Mesenteric fat pad (tissue), 1 donor: Measurements from ENCODE around the gene OR8H2. TPM values are rescaled to one million over a fixed set of nuclear protein-coding genes. Genes with fewer than 3 reads are reported as not detected.
"Not testable (repeated sequence)": the region's sequence is repeated elsewhere in the genome, so short reads cannot be mapped to it uniquely, and the experiment has no call there.

Experiments used
- DNase-seq: peaks from one replicate; pipeline ENCODE4 v3.0.0-alpha.2; 2020; ENCODE audit warnings: low spot score
- long read RNA-seq: library from polyadenylated mRNA; unstranded; transcript quantifications from one replicate; pipeline ENCODE4 v2.0.0, GENCODE V29; 2020
- total RNA-seq: library from RNA; stranded (reverse); fragmentation: NEBNext Ultra II Directional; extraction: Animal tissue kit (Norgen Biotek cat#: 25700); gene quantifications from one replicate; pipeline ENCODE4 v1.2.1, GENCODE V29; 2021
- donor health status: DM: yes; HTN: yes; CAD: no.

OR8H2 gene, protein sequence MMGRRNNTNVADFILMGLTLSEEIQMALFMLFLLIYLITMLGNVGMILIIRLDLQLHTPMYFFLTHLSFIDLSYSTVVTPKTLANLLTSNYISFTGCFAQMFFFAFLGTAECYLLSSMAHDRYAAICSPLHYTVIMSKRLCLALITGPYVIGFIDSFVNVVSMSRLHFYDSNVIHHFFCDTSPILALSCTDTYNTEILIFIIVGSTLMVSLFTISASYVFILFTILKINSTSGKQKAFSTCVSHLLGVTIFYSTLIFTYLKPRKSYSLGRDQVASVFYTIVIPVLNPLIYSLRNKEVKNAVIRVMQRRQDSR
- not detected for total RNA-seq
- long read RNA-seq = 0 reads

DNA sequence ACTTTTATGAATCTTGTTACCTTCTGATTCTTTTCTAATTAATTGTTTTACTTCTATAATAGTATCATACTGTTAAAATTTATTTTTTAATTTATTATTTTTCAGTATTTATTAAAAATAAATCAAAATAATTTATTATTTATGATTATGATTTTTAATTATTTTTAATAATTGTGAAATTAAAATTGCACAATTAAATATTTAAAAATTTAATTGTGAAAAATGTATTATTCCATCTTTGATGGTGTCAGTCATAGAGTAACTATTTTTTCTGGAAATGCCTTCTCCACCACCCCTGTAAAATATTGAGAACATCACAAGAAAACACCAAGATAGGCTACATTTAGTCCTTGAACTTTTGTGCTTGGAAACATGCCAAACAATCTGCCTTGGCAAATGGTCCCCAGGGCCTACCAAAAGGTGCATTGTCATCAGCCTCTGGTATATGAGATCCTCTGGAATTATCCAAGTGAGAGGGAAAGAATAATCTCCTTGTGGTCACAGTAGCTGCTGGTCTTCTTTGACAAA is at the start of gene OR8H2:
TSS of gene OR8H2 (plus strand) at position 478 of the 528 bp plus-strand sequence. CDS start 1,356 bp downstream, outside the sequence.
- no peak for DNase-seq

DNA sequence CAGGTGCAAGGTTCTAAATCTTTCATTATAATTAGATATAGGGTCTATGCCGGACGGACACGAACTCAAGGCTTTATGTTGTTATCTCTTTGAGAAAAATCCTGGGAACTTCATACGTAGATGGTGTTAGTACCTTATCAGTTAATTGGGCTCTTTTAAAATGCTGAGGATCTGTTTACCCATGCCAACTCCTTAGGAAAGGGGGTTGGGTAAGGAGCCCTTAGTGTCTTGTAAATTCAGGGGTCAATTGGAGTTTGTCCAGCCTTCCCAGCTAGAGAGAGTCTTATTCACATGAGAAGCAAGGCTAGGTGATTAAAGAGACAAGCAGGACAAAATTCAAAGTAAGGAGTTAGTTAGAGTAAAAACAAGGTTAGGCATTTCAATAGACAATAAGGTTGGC is 47.1 kb upstream of the OR8H2 start:
- not testable (repeated sequence) for DNase-seq

DNA sequence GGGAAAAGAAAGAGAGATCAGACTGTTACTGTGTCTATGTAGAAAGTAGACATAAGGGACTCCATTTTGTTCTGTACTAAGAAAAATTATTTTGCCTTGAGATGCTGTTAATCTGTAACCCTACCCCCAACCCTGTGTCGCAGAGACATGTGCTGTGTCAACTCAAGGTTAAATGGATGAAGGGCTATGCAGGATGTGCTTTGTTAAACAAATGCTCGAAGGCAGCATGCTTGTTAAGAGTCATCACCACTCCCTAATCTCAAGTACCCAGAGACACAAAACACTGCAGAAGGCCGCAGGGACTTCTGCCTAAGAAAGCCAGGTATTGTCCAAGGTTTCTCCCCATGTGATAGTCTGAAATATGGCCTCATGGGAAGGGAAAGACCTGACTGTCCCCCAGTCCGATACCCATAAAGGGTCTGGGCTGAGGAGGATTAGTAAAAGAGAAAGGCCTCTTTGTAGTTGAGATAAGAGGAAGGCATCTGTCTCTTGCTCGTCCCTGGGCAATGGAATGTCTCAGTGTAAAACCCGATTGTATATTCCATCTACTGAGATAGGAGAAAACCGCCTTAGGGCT is 45.7 kb upstream of the OR8H2 start:
- DNase-seq = not testable (repeated sequence)

DNA sequence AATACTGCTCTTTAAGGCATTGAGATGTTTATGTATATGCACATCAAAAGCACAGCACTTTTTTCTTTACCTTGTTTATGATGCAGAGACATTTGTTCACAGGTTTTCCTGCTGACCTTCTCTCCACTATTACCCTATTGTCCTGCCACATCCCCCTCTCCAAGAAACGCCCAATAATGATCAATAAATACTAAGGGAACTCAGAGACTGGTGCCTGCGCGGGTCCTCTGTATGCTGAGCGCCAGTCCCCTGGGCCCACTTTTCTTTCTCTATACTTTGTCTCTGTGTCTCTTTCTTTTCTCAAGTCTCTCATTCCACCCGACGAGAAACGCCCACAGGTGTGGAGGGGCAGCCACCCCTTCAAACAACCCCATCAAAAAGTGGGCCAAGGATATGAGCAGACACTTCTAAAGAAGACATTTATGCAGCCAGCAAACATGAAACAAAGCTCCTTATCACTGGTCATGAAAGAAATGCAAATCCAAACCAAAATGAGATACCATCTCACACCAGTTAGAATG is 45.2 kb upstream of the OR8H2 start:
- not testable (repeated sequence) for DNase-seq

- DNase-seq = no peak
Measured at GRCh38 chr11:56066980-56067379, 36.5 kb upstream of the OR8H2 start.

GRCh38 chr11:56089697-56090096 is 13.8 kb upstream of the OR8H2 start:
- no peak for DNase-seq

DNA sequence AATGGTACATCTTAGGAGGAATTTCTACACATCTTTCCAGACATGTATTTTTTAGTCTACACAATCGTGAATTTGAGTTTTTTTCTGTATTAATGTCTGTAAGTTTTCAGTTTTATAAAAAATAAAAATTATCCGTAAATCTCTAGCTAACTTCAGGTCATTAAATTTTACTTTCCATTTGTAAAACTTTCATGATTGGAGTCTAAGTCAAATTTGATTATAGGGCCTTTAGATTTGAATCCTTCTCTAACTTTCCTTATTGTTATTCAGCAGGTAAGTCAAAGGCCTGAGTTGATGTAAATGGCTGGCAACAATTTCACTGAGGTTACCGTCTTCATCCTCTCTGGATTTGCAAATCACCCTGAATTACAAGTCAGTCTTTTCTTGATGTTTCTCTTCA is 10.5 kb upstream of the OR8H2 start, which contains the start of gene OR8I2:
TSS of gene OR8I2 (plus strand) at position 301 of the 400 bp plus-strand sequence. CDS start at position 301, 0 bp downstream.
- no peak for DNase-seq

- no peak for DNase-seq
Measured at GRCh38 chr11:56122073-56122472, 18.6 kb downstream of the OR8H2 start, which contains the start of gene OR8H3. OR8H3 (plus strand) TSS chr11:56122373; CDS start chr11:56122373, 0 bp downstream.

GRCh38 chr11:56140151-56140661 is 36.7 kb downstream of the OR8H2 start, which contains the start of gene OR8J3:
OR8J3 (minus strand) TSS chr11:56140201; CDS start chr11:56137718, 2,483 bp downstream.
- DNase-seq = no peak

DNA sequence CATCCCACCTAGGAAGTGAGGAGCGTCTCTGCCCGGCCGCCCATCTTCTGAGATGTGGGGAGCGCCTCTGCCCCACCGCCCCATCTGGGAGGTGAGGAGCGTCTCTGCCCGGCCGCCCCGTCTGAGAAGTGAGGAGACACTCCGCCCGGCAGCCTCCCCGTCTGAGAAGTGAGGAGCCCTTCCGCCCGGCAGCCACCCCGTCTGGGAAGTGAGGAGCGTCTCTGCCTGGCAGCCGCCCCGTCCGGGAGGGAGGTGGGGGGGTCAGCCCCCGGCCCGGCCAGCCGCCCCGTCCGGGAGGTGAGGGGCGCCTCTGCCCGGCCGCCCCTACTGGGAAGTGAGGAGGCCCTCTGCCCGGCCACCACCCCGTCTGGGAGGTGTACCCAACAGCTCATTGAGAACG is 40.2 kb downstream of the OR8H2 start:
- DNase-seq = not testable (repeated sequence)

DNA sequence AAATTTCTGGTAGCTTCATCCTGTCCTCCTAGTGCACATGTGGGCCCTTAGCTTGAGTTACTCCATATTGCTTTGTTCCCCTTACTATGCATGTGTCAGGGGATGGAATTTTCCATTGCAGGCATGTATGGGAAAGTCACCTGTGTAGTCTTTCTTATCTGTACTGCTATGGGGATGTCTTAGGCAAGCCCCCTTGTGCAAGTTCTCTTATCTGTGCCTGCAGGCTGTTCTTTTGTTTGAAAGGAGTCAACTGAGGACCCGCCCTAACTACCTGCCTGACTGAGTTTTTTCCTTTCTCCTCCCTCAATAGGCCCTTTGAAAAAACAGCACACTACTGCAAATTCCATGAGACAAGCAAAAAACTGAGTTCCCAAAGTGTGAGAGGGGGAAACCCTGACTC is 47.9 kb downstream of the OR8H2 start:
- no peak for DNase-seq

DNA sequence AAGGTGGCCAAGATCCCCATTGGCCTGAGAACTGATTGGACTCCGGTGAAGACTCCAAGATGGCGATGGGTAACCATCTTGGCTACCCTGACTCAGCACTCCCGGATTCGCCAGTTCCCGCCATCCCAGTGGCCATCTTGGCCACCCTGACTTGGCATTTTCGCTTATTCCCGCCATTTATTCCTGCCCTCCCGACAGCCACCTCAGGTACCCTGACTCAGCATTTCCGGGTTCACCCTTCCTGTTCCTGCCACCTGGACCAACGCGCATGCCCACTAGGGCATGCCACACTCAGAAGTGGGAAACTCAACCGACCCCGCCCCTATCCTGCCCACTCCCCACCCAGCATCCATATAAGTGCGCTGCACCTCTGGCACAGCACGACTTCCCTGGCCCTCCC is 48.8 kb downstream of the OR8H2 start:
- DNase-seq = no peak

Other genes with a start within 250 kb of the OR8H2 start
- not detected for gene TRIM51, start 220.4 kb upstream of the OR8H2 start, total RNA-seq
- not detected for gene OR5W2, start 189.1 kb upstream of the OR8H2 start, total RNA-seq
- gene OR5I1, start 167.3 kb upstream of the OR8H2 start, total RNA-seq = not detected
- gene OR10AG1, start 133.7 kb upstream of the OR8H2 start, total RNA-seq = not detected
- not detected for gene OR5F1, start 109.1 kb upstream of the OR8H2 start, total RNA-seq
- not detected for gene OR5AS1, start 76.0 kb upstream of the OR8H2 start, total RNA-seq
- gene OR8I2, start 10.4 kb upstream of the OR8H2 start, total RNA-seq = not detected
- gene OR8H3, start 18.7 kb downstream of the OR8H2 start, total RNA-seq = not detected
- gene OR8J3, start 36.5 kb downstream of the OR8H2 start, total RNA-seq = not detected
- gene OR8K5, start 56.6 kb downstream of the OR8H2 start, total RNA-seq = not detected
- gene OR5J2, start 72.9 kb downstream of the OR8H2 start, total RNA-seq = not detected
- not detected for gene OR5T2, start 130.6 kb downstream of the OR8H2 start, total RNA-seq
- not detected for gene OR5T3, start 148.6 kb downstream of the OR8H2 start, total RNA-seq
- gene OR5T1, start 170.5 kb downstream of the OR8H2 start, total RNA-seq = not detected
- gene OR8H1, start 188.6 kb downstream of the OR8H2 start, total RNA-seq = not detected
- gene OR8K3, start 211.5 kb downstream of the OR8H2 start, total RNA-seq = not detected
- gene OR8K1, start 242.4 kb downstream of the OR8H2 start, total RNA-seq = not detected